GM21360 (cell line): ENCODE results near the gene ENDOU.
A peak's percentile ranks its signal among the peaks of the same experiment; 100 is the strongest.

Experiments used
- ATAC-seq: cut with Tn5 transposase; IDR thresholded peaks from one replicate; pipeline ENCODE4 v1.9.1; 2021; ENCODE audit warnings: mild to moderate bottlenecking, moderate library complexity; ENCODE audit not compliant: unreplicated experiment

The ENDOU gene

GRCh38 chr12:47725091-47725772 lies at the start of gene ENDOU:
ENDOU (minus strand) TSS chr12:47725490; CDS start chr12:47725413, 77 bp downstream.
- no peak for ATAC-seq

DNA sequence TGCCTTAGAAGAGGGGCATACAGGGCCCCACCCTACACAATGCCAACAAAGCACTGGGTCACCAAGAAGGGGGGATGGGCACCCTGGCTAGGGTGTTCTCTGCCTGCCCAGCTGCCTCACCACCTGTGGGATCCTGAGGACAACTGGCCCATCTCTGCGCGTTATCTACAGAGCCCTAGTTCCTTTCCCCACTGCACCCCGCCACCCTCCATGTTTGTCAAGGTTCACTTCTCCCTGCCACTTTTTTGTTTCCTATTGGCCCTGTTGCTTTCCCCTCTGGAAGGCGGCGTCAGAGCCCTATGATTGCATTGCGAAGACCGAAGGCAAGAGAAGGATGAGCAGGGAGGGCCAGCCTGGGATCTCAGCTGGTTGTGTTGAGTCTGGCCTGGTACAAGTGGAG lies 49.4 kb upstream of the ENDOU start:
- ATAC-seq, result no peak

GRCh38 chr12:47773858-47774580 lies 48.7 kb upstream of the ENDOU start:
- no peak for ATAC-seq

GRCh38 chr12:47773062-47773857 lies 48.0 kb upstream of the ENDOU start, which contains the start of gene SLC48A1:
SLC48A1 (plus strand) TSS chr12:47773238; CDS start chr12:47773305, 67 bp downstream.
- peak; percentile 82 for ATAC-seq

DNA sequence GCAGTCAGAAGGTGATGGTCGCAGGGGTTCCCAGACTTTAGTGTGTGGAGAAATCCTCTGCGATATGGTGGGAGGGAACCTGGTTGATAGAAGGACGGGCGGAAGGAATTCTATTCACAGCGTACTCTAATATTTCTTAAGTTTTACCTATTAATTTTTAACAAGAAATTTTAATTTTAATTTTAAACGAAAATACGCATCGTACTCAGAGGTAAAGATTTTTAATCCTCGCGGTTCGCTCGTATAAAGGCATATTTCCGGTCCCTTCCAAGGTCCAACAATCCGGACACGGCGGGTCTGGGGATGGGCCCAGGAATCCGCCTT lies 47.4 kb upstream of the ENDOU start:
- ATAC-seq, result no peak

DNA sequence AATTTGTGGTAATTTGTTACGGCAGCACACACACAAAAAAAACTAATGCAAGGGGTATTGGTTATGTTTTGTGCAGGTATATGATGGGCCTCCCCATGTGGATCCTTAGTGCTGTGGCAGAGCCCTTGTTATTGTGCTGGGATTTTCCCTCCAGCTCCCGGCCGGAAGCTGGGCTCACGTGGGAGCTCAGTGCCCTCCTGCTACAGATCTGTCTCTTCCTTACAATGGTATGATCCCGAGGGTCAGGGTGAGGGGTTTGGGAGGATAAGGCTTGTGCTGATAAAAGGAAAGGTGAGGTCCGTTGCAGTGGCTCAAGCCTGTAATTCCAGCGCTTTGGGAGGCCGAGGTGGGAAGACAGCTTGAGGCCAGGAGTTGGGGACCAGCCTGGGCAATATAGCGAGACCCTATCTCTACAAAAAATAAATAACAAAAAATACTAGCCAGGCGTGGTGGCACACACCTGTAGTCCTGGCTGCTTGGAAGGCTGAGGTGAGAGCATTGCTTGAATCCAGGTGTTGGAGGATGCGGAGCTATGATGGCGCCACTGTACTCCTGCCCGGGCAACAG lies 46.9 kb upstream of the ENDOU start:
- no peak for ATAC-seq

- no peak for ATAC-seq
Measured at GRCh38 chr12:47771304-47771703, 46.0 kb upstream of the ENDOU start.

DNA sequence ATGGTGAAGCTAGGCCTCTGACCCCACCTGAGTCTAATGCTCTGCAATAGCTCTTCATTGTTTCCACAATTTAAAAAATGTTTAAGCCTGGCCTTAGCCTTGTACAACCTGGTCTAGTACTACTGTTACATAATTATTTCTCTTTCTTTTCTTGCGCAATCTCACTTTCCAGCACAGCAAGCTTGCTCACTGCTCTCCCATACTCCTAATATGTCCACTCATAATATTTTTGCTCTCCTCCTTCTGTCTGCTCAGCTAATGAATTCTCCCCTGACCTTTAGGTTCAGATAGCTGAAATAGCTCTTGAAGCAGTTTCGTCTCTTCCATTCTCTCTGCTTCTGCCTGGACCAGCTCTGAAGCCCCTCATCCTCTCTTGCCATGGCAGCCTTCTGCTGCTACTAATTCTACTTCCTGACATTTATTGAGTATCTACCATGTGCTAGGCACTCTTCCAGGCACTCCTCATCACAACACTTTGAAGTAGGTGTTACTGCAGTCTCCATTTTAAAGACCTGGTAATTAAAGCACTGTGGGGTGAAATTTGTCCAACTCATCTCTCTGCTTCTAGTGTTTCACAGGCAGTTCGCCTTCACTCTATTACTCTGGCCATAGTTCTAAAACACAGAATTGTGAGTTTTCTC lies 44.9 kb upstream of the ENDOU start:
- no peak for ATAC-seq

DNA sequence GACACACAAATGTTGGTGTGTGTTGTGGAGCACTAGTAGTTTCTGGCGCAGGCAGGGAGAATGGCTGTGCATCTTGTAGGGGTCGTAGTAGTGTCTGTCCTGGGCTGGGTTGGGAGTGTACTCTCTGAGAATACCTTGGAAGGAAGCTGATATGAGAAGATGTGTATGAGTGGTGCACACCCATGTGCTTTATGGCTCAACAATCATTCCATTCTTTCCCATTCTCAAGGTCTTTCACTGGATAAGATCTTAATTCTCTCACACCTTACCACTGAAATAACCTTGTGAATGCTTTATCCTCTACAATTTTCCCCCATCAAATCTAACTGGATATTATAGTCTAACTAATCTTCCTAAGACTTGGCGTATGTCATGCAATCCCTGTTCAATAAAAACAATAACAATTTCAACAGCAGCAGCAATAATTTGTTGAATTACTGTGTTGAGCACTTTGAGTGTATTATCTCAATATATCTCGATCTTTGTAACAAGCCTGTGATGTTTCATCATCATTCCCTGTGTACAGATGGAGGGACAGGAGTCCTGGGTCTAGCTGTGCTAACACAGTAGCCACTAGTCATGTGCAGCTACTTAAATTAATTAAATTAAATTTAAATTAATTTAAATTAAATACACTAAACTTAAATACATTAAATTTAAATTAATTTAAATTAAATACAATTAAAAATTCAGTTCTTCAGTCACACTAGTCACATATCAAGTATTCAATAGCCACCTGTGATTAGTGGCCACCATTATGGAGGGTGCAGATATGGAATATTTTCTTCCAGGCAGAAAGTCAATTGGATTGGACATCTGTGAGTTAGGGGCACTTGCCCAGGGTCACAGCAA lies 44.2 kb upstream of the ENDOU start:
- no peak for ATAC-seq

GRCh38 chr12:47768323-47768811 lies 43.1 kb upstream of the ENDOU start:
- ATAC-seq, result no peak

DNA sequence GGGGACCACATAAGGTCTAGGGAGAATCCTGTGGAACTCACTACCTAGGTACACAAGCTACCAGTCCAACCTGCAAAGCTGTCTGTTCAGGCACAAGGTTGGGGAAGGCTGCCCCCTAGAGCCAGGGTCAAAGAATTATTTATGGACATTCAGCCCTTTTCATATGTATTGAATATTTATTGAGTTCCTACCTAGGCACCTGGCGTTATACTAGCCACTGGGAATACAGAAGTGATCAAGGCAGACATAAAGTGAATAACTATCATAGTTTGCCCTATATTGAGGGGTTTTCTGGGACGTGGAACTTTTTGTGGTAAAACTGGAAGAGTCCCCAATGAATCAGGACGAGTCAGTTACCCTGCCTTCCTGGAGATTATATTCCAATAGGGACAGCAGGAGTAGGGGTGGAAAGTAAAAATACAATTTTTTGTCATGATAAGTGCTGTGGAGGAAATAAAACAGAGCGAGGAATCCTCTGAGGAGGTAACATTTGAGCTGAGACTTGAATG lies 42.0 kb upstream of the ENDOU start:
- no peak for ATAC-seq

DNA sequence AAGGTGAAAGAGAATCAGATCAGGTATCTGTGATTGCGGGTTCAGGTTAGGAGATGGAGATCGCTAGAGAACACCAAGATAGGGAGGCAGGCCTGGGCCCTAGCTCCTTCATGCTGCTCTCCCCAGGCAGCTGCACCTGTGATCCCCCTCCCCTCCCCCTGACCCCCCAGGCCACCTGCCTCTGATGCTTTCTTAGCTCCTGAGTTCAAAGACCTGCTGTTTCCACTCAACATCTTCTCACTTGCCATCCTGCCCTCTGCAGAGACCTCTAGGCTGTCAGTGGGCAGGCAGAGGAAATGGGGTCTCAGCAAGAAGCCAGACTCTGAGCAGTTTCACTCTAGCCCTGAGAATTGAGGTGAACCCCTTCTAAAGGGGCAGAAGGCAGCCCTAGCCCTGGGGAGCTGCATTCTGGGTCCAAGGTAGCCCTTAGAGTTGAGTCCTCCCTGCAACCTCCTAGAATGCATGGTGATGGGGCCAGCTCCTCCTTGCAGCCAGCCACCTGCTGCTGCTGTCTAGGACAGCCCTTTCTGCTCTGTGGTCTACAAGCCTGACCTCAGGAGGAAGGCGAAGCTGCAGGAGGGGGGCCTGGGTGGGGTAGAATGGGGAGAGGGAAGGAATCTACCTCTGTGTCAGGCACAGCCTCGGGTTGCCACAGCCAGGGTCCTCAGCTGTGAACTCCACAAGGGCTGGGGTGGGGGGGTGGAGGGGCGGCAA lies 41.4 kb upstream of the ENDOU start:
- ATAC-seq, result no peak

DNA sequence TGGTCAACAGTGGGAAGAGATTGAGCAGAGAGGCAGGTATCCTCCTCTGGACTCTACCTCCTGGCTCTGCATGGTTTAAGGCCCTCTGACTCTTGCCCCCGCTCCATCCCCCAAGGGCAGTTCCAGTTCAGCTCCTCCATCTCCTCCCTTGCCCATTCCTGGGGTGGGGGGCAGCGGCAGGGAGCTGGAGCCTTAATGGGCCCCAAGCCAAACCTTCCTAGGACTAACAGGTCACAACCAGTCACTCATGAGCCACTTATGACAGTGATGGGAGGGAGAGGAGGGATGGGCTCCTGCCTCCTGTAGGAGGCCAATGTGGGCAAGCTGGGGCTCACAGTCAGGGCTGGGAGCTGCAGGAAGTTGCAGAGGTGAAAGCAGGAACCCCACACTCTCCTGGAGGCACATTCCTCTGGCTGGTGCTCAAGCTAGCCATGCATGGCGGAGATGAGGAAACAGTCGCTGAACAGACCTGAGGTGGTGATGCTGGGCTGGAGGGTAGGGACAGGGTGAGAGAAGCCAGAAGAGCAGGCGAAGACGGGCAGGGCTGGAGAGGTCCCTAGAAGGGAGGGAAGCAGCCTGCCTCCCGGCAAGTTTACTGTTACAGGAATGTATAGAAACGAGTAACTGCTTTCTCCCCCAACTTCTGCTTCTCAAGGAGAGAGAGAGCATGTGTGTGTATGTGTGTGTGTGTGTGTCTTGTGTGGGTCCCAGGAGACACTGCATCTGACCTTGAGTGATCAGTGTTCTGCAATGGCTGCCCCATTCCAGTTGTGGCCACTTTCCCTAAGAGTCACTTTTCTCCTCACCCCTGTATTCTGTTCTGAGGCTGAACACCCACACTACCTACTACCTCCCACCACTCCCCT lies 38.4 kb upstream of the ENDOU start:
- ATAC-seq, result no peak

- ATAC-seq, result no peak
Measured at GRCh38 chr12:47762850-47763465, 37.7 kb upstream of the ENDOU start.

DNA sequence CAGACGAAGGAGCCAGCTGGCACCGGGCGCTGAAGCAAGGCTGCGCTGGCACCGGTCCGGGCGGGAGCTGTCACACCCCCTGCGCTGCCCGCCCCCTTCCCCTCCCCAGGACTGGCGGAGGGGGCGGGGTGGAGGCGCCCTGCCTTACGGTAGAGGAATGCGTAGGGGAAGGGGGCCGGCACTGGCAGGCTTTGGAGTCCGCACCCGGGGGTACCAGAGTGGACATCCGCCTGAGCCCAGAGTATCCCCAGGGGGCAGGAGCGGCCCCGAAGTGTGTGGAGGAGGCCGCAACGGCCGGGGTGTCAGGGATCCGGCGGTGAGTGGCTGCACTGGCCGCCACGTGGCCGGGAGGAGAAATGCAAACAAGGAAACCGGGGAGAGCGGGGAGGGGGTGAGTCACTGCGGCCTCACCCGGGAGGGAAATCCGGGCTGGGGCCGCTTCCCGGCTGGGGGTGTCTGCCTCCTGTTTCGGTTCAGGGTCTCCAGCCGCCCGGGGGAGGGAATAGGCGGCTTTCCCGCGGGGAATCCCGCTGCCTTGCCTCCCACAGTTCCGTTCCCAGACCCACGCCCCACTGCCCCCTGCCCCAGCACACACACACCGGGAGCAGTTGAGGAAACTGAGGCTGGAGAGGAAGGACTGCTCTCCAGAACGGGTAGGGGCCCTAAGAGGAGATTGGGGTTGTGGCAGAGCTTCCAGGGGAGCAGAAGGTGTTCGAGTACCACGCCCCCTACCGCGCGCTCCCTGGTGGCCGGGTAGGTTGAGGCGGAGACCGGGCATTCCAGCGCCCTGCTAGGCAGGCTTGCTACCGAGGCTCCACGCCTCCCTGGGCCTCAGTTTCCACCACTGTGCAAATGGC lies 33.8 kb upstream of the ENDOU start, which contains the start of gene RAPGEF3:
RAPGEF3 (minus strand) TSS at position 47 of the 857 bp plus-strand sequence. CDS start 324 bp downstream, outside the sequence.
- no peak for ATAC-seq

DNA sequence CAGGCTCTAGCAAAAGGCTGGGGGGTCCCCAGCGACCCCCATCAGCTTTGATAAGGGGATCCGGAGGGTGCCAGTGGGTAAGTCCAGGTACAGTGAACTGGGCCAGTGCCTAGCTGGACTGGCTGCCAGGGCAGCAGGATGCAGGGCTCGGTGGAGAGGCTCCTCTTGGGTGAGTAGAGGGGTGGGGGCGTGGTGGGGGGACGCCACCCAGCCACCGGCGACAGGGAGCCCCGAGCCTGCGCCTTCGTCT lies 33.2 kb upstream of the ENDOU start:
- no peak for ATAC-seq
